Endometrial microvascular endothelial cells (primary cell): Measurements from ENCODE around the gene PARP3. TPM values are rescaled to one million over a fixed set of nuclear protein-coding genes. Genes with fewer than 3 reads are reported as not detected.

Source experiments
- in situ Hi-C: cut with HindIII; loops from 2 replicates; pipeline ENCODE4 v1.10.0; 2017; ENCODE audit warnings: low sequenced_read_pairs, low pct_unique_long_range_greater_than_20kb; ENCODE audit errors: inconsistent ontology term
- total RNA-seq: library from RNA; depleted of rRNA; stranded (reverse); fragments of >200 nt; gene quantifications from one replicate; pipeline ENCODE4 v1.2.3, GENCODE V29; 2015; ENCODE audit errors: inconsistent ontology term

The PARP3 gene
- total RNA-seq, 1 donor from 2014 or later, result 18.1 TPM

DNA sequence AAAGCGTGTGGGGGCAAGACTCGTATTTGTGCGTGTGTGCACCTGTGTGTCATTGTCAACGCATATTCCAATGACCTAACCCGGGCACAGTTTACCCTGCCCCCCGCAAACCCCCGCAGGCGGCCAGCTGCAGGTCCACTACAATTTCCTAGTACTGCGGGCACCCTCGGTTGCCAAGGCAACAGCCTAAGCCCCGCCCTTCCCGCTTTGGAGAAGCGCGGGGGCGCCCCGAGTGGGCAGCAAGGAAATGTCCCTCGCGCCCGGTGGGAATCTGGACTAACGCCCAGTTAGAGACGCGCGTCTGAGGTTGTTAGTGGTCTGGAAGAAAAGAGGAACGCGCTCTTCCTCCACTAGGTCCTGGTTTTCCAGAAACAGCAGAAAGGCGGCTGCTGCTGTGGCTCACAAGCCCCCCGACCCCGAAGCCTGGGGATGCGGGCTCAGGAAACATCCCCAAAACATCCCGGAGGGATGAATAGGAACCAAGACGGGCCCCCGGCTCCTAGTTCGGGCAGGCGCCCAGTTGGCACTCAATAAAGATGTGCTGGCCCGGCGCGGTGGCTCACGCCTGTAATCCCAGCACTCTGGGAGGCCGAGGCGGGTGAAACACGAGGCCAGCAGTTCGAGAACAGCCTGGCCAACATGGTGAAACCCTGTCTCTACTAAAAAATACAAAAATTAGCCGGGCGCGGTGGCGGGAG, 33.8 kb downstream of the PARP3 start:
- in situ Hi-C loops, result no loop called here

DNA sequence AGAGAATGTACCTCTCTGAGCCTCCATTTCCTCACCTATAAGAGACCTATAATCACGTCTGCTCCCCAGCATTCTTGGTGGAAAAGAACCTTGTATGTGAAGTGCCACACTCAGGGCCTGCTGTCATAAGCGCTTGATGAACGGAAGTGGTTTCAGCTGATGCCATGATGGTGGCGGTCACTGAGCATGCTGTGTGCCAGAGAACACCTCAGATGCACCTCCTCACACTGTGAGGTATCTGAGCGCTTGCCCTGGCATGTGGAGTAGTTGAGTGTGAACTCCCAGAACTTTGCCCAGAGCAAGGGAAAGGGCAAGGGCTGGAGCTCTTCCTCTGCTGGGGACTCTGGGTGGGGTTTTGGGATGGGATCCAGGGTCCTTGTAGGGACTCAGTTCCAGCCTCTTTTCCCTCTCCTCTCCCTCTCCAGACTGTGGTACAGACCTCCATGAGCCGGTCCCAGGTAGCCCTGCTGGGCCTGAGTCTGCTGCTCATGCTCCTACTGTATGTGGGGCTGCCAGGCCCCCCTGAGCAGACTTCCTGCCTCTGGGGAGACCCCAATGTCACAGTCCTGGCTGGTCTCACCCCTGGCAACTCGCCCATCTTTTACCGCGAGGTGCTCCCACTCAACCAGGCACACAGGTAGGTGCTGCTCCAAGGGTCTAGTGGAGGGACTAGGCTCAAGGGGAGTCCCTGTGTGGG, 35.4 kb downstream of the PARP3 start:
- in situ Hi-C loops, result no loop called here

DNA sequence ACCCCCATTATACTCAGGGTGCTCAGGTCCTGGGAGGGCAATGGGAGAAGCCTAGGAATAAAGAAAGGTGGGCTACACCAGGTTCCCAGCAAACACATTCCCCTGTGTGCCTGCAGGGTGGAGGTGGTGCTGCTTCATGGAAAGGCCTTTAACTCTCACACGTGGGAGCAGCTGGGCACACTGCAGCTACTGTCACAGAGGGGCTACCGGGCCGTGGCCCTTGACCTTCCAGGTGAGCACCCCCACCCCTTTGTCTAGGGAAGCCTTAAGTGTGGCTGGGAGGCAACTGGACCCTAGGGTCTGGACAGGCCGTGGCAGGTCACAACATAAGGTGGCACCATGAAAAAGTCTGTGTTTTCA, 36.0 kb downstream of the PARP3 start:
- in situ Hi-C loops, result no loop called here

DNA sequence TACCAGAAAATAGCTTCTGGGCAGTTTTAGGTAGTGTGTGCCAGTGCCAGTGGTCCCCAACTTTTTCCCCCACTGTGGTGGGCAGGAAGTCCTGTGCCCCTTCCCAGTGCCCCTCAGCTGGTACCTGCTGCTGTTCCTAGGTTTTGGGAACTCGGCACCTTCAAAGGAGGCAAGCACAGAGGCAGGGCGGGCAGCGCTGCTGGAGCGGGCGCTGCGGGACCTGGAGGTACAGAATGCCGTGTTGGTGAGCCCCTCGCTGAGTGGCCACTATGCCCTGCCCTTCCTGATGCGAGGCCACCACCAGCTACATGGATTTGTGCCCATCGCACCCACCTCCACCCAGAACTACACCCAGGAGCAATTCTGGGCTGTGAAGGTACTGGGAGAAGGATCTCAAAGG, 38.1 kb downstream of the PARP3 start:
- in situ Hi-C loops, result no loop called here

DNA sequence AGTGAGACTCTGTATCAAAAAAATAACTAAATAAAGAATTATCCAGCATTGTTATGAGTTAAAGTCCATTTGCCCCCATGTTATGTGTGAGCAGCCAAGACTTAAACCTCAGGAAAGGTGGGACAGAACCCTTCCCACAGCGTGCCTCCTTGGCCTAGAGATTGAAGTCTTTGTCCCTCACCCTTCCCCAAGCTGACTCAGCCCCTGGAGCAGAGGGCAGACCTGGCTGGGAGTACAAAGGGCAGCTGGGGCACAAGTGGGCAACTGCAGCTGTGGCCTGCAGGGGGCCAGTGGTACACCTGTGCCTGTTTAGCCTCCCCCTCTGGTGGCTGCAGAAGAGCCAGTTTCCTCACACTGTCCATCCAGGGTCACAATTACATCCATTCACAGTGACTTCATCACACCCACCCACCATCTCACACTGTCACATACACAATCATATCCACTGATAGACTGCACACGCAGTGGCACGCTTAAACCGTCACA, 40.2 kb downstream of the PARP3 start:
- in situ Hi-C loops, result no loop called here

- in situ Hi-C loops, result no loop called here
Observed at GRCh38 chr3:51982838-51983577, 40.8 kb downstream of the PARP3 start, which contains the start of gene ACY1. Gene ACY1 (plus strand): TSS chr3:51983535. CDS start chr3:51984065, 530 bp downstream.

DNA sequence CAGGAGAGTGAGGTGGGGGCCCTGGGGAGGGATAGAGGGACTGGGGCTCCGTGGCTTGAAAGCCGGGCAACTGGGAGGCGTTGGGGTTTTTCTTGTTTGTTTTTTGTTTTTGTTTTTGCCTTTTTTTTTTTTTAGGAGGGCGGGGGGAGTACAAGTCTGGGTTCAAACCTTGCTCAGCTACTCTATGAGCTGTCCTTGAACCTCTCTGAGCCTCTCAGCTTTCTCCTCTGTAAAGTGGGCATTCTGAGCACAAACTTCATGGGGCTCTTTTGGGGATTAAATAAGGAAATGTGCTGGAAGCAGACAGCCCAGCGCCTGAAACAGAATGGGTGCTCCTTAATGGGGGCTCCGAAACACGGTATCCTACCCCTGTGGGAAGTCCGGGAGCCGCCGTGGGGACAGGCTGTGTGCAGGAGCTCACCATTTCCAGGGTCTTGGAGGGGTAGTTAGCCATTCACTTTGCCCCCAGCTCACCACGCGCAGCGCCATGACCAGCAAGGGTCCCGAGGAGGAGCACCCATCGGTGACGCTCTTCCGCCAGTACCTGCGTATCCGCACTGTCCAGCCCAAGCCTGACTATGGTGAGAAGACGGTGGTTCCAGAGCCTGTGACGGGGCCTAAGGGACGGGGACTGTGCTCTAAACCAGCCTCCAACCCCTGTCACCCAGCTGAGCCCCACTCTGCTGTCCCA, 41.6 kb downstream of the PARP3 start:
- in situ Hi-C loops, result no loop called here

DNA sequence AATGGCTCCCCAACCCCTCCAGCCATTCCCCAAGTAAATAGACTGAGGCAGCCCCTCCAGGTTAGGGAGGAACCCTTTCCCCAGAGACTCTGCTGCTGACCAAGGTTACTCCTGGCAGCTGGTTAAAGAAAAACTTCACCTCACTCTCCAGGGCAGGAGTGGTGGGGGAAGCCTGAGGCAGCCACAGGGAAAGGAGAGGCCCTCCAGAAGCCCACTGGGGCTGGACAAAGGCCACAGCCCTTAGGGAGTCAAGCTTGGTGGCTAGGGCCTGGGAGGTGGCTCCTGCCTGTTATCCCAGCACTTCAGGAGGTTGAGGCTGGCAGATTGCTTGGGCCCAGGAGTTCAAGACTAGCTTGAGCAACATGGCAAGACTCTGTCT, 42.1 kb downstream of the PARP3 start:
- in situ Hi-C loops, result no loop called here

DNA sequence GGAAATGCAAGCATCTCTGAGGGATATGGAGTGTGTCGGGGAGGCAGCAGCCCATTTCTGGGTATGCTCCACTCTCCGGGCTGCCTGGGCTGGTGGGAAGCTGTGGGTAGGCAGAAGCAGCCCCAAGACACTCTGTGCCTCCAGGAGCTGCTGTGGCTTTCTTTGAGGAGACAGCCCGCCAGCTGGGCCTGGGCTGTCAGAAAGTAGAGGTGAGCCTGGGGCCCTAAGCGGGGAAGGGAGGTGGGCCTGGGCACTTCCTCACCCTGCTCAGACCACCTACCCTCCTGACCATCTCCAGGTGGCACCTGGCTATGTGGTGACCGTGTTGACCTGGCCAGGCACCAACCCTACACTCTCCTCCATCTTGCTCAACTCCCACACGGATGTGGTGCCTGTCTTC, 42.9 kb downstream of the PARP3 start:
- in situ Hi-C loops, result no loop called here

- in situ Hi-C loops, result no loop called here
Observed at GRCh38 chr3:51986010-51986947, 44.1 kb downstream of the PARP3 start.

GRCh38 chr3:51987568-51987967, 45.4 kb downstream of the PARP3 start:
- in situ Hi-C loops, result no loop called here

DNA sequence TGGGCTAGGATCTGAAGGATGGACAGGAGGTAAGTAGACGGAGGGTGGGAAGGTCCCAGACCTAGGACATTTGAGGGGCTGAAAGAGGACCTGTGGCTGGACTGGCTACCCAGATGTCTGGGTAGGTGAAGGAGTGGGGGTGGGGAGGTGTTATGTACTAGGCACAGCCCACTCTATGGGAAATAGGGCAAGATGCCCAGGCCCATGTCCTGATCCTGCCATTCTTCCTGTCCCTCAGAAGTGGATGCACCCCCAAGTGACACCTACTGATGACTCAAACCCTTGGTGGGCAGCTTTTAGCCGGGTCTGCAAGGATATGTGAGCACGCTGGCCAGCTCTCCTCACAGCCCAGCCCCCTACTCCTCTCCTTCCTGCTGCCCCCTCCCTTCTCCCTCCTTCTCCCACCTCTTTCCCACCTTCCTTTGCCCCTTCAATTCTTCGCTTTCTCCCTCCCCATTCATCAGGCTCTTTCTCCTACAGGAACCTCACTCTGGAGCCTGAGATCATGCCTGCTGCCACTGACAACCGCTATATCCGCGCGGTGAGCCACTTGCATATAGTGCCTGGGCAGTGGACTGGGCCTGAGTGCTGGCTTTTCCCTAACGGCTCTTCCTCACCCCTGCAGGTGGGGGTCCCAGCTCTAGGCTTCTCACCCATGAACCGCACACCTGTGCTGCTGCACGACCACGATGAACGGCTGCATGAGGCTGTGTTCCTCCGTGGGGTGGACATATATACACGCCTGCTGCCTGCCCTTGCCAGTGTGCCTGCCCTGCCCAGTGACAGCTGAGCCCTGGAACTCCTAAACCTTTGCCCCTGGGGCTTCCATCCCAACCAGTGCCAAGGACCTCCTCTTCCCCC, 46.4 kb downstream of the PARP3 start:
- in situ Hi-C loops, result no loop called here

DNA sequence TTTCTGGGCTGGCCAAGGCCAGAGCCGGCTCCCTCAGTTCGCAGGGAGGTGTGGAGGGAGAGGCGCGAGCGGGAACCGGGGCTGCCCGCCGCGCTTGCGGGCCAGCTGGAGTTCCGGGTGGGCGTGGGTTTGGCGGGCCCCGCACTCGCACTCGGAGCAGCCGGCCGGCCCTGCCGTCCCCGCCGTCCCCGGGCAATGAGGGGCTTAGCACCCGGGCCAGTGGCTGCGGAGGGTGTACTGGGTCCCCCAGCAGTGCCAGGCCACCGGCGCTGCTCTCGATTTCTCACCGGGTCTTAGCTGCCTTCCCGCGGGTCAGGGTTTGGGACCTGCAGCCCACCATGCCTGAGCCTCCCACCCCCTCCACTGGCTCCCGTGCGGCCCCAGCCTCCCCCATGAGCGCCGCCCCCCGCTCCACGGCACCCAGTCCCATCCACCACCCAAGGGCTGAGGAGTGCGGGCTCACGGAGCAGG, 48.4 kb downstream of the PARP3 start:
- in situ Hi-C loops, result loop anchor here (10.0 kb wide), 1 partner anchor 154 kb away; no protein-coding TSS in a partner anchor

DNA sequence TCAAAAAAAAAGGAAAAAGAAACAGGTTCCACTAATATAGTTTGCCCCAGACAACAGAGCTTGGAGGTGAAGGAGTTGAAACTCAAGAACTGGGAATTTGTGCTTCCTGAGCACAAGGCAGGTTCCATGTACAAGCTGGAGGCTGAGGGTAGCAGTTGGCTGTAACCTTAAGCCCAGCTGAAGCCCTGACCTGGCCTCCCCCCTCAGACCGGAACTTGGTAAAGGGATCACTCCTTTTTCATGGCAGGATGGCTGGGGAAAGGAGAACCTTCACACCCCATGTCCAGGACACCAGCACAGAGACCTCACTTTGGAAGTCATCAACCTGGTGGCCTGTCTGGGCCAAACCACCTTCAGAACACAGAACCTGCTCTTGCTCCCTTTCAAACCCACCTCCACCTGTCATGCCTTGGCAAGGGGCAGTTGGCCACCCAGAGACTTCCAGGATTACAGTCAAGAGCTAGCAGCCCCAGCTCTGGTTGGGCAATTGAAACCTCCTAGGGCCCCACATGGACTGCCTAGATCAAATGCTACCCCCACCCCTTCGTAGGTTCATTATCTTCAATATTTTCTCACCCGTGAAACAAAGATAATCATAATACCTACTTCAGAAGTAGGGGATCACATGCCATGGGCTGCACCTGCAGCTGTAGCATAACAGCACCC, 50.0 kb downstream of the PARP3 start:
- in situ Hi-C loops, result loop anchor here (10.0 kb wide), 1 partner anchor 153 kb away; no protein-coding TSS in a partner anchor

DNA sequence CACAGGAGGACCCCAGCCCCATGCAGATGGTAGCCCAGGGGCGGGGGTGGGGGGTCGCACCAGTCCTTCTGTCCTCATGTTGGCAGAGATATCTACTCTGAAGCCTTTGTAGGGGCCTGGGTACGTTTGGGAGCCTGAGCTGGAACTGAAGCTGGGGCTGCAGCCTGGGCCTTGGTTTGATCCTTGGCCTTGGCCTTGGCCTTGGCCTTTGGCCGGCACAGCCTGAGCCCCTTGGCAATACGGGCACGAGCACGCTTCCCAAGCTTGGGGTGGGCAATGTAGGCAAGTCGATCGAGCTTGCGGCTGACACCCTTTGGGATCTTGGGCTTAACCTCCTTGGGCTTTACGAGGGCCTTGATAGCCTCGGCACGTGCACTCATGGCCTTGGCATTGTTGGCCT, 51.5 kb downstream of the PARP3 start:
- in situ Hi-C loops, result loop anchor here (10.0 kb wide), 1 partner anchor 151 kb away; no protein-coding TSS in a partner anchor

- in situ Hi-C loops, result loop anchor here (10.0 kb wide), 1 partner anchor 150 kb away; no protein-coding TSS in a partner anchor
Observed at GRCh38 chr3:51994530-51994929, 52.4 kb downstream of the PARP3 start.
